Brain microvascular endothelial cell (primary cell): ENCODE results near the gene LDB3.

Experiments
- DNase-seq: peaks from one replicate; pipeline ENCODE4 v3.0.0-alpha.2; 2020
- H3K27ac ChIP-seq: fragments of 250-450 bp; sonication (Bioruptor Pico); 2 replicates; pipeline ENCODE4 v1.5.1; 2020; ENCODE audit warnings: mild to moderate bottlenecking, moderate library complexity
- H3K27me3 ChIP-seq: fragments of 250-450 bp; sonication (Bioruptor Pico); replicated peaks from 2 replicates; pipeline ENCODE4 v1.5.1; 2020; ENCODE audit warnings: mild to moderate bottlenecking
- H3K36me3 ChIP-seq: fragments of 250-450 bp; sonication (Bioruptor Pico); replicated peaks from 2 replicates; pipeline ENCODE4 v1.5.1; 2020; ENCODE audit warnings: mild to moderate bottlenecking
- H3K4me3 ChIP-seq: 2 replicates; pipeline ENCODE4 v1.5.1; 2011; ENCODE audit warnings: low read depth, mild to moderate bottlenecking, control low read depth, low read length, moderate library complexity
- in situ Hi-C: cut with HindIII; loops from 2 replicates; pipeline ENCODE4 v1.10.0; 2017; ENCODE audit warnings: low sequenced_read_pairs, low pct_ligation_motif_present
- TF ChIP-seq, protein P1 (sequence below): IDR thresholded peaks from 2 replicates; pipeline ENCODE4 v1.5.1; 2011; ENCODE audit warnings: low read depth, mild to moderate bottlenecking, moderate library complexity, low read length, control low read depth, inconsistent platforms; ENCODE audit errors: missing control alignments

The LDB3 gene, protein sequence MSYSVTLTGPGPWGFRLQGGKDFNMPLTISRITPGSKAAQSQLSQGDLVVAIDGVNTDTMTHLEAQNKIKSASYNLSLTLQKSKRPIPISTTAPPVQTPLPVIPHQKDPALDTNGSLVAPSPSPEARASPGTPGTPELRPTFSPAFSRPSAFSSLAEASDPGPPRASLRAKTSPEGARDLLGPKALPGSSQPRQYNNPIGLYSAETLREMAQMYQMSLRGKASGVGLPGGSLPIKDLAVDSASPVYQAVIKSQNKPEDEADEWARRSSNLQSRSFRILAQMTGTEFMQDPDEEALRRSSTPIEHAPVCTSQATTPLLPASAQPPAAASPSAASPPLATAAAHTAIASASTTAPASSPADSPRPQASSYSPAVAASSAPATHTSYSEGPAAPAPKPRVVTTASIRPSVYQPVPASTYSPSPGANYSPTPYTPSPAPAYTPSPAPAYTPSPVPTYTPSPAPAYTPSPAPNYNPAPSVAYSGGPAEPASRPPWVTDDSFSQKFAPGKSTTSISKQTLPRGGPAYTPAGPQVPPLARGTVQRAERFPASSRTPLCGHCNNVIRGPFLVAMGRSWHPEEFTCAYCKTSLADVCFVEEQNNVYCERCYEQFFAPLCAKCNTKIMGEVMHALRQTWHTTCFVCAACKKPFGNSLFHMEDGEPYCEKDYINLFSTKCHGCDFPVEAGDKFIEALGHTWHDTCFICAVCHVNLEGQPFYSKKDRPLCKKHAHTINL

DNA sequence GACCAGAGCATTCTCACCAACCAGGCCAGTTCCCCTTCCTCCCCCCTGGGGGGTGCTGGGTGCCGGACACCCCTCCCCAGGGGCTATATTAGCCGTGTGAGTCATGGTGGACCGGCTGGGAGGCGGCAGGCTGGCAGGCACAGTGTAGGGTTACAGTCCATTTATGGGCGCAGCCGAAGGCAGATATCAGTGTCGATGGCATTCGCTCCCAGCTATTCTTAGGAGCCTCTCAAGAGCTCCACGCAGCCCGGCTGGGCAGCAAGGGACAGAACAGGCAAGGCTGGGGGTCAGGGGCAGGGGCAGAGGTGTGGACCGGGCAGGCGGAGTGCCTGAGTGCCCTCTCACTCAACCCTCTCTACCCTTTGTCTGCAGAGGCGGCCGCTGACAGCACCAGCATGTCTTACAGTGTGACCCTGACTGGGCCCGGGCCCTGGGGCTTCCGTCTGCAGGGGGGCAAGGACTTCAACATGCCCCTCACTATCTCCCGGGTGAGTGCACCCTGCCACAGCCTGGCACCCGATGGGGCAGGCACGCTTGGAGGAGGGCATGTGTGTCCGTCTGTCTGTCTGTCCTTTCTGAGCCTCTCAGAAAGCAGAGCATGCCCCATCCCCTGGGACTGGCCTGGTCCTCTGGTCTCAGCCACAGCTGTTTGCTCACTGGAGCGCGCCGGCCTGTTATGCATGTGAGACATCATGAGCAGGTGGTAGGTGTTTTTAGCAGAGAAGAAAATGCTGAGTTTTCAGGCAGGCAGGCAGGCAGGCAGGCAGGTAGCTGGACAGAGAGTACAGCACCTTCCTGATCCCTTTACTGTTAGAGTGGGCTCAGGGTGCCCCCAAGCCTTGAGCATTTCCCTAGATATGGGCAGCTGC is at the start of gene LDB3:
Gene LDB3 (plus strand): TSS at position 215 of the 869 bp plus-strand sequence. CDS start 181 bp downstream, at position 396.
- H3K27ac ChIP-seq = no peak within 1 kb of the TSS
- no peaks in the 10 kb centered on the region for H3K36me3 ChIP-seq
- no peak within 1 kb of the TSS for H3K4me3 ChIP-seq
- H3K27me3 ChIP-seq = no peaks in the 10 kb centered on the region
- in situ Hi-C loops = no loop called here
- DNase-seq = peak; percentile 36
- TF ChIP-seq, protein P1, sequence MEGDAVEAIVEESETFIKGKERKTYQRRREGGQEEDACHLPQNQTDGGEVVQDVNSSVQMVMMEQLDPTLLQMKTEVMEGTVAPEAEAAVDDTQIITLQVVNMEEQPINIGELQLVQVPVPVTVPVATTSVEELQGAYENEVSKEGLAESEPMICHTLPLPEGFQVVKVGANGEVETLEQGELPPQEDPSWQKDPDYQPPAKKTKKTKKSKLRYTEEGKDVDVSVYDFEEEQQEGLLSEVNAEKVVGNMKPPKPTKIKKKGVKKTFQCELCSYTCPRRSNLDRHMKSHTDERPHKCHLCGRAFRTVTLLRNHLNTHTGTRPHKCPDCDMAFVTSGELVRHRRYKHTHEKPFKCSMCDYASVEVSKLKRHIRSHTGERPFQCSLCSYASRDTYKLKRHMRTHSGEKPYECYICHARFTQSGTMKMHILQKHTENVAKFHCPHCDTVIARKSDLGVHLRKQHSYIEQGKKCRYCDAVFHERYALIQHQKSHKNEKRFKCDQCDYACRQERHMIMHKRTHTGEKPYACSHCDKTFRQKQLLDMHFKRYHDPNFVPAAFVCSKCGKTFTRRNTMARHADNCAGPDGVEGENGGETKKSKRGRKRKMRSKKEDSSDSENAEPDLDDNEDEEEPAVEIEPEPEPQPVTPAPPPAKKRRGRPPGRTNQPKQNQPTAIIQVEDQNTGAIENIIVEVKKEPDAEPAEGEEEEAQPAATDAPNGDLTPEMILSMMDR = no peak

DNA sequence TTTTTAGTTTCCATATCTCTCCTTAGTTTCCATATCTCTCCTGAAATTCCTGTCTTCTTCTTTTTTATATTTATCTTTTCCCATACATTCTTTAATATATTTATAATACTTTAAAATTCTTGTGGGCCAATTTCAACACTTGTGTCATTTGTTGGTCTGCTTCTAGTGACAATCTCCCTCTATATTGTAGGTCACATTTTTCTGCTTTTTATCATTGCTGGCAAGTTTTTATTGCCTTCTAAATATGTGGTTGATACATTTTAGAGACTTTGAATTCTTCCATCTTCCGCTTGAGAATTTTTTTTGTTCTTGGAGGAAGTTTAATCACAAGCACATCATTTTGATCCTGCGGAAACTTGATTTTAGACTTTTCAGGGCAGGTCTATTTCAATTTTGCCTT is 40.0 kb upstream of the LDB3 start:
- Histone ChIP-seq H3K27me3 (no peaks in the 10 kb centered on the region), H3K36me3 (no peaks in the 10 kb centered on the region), H3K4me3 (no peak overlapping the region), H3K27ac (no peak overlapping the region)
- TF ChIP-seq, protein P1 = no peak
- in situ Hi-C loops = no loop called here
- no peak for DNase-seq

DNA sequence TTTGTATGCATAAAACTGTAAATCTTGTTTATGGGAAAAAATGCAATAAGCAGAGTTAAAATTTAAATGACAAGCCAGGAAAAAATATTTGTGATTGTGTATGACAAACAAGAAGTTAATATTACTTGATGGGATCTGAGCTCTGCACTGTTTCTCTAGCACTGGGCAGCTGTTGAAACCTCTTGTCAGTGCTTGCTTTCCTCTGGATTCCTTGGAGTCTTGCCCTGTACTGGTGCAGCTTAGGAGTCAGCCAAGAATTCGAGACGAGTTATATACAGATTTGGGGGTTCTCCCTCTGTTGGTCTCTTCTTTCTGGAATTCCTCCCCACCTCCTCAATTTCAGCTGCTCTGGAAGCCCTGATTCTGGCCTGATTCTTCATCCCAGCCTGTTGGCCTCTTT is 38.2 kb upstream of the LDB3 start:
- H3K36me3 ChIP-seq = no peaks in the 10 kb centered on the region
- DNase-seq = no peak
- in situ Hi-C loops = no loop called here
- no peak overlapping the region for H3K27ac ChIP-seq
- no peaks in the 10 kb centered on the region for H3K27me3 ChIP-seq
- TF ChIP-seq, protein P1 = no peak
- H3K4me3 ChIP-seq = no peak overlapping the region

DNA sequence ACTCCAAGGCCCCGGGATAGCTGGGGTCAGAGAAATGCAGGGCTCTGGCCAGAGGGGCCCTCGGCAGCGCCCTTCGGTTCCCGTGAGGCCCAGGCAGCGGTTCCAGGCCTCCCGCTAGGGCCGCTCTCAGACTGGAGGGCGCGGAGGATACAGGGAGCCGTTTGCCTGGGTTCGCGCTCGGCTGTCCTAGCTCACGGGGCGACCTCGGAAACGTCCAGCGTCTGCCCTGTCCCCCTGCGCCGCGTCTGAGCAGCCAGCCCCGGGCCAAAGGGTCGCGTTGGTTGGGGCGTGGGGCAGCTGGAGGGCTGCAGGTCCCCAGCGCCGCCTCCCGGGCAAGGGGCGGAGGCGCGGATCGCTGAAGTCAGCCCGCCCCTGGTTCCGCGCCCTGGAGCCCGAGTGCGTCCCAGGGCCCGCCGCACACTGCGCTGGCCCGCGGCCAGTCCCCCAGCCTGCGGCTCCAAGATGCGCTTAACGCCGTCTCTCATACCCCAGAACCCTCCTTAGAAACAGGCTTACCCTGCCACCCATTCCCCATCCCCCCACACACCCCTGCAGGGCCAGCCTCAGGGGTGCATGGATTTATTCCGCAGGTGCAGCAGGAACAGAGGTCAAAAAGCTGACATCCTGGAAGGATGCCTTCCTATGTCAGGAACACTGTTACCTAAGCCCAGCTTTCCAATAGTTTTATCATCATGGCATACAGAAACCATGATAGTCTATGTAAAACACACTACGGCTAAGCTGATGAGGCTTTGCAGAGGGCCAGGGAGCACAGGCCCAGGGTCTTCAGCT is 36.1 kb upstream of the LDB3 start:
- in situ Hi-C loops = no loop called here
- TF ChIP-seq, protein P1 = peak; percentile 10
- DNase-seq = no peak
- Histone ChIP-seq H3K27me3 (no peaks in the 10 kb centered on the region), H3K27ac (no peak overlapping the region), H3K4me3 (peak overlapping the region; percentile 54), H3K36me3 (no peaks in the 10 kb centered on the region)

DNA sequence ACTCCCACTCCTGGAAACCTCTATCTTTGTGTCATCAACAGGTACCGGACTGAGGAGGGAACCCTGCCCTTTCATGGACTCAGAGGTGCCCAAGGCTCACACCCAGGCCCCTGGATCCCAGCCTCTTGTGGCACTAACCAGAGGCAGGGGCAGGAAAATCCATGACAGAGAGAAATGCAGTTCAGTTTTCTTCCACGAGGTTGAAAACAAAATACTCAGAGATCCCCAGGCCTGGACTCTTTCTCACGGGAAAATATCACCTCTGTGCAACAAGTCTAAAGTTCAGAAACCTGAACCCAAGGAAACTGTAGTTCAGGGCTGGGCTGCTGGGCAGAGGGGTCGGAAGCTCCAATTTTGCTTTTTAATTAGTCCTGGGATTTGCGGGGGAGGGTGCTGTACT is 35.4 kb upstream of the LDB3 start:
- Histone ChIP-seq H3K4me3 (no peak overlapping the region), H3K36me3 (no peaks in the 10 kb centered on the region), H3K27me3 (no peaks in the 10 kb centered on the region), H3K27ac (no peak overlapping the region)
- no peak for DNase-seq
- in situ Hi-C loops = no loop called here
- TF ChIP-seq, protein P1 = no peak
